Karpas-422 (cell line): Measurements from ENCODE around the gene RBSN. TPM values are rescaled to one million over a fixed set of nuclear protein-coding genes. Genes with fewer than 3 reads are reported as not detected.

Experiments used
- DNase-seq: peaks from one replicate; pipeline ENCODE4 v3.0.0-alpha.2; 2015
- H2AFZ ChIP-seq: fragments of 200-600 bp; sonication (generic); 2 replicates; pipeline ENCODE4 v1.6.1; 2014; ENCODE audit warnings: antibody characterized with exemption, low read length, mixed read lengths
- H3K27ac ChIP-seq: fragments of 200-600 bp; sonication (generic); 2 replicates; pipeline ENCODE4 v1.5.1; 2014; ENCODE audit warnings: mild to moderate bottlenecking, low read length, moderate library complexity
- H3K27me3 ChIP-seq: fragments of 200-600 bp; sonication (generic); 2 replicates; pipeline ENCODE4 v1.6.1; 2014; ENCODE audit warnings: low read length, mixed read lengths
- H3K36me3 ChIP-seq: fragments of 200-600 bp; sonication (generic); 2 replicates; pipeline ENCODE4 v1.6.1; 2014; ENCODE audit warnings: low read length, mixed read lengths; ENCODE audit not compliant: insufficient read depth
- H3K4me1 ChIP-seq: fragments of 200-600 bp; sonication (generic); 2 replicates; pipeline ENCODE4 v1.6.1; 2014; ENCODE audit warnings: mild to moderate bottlenecking, low read length, mixed read lengths
- H3K4me2 ChIP-seq: fragments of 200-600 bp; sonication (generic); 2 replicates; pipeline ENCODE4 v1.6.1; 2014; ENCODE audit warnings: low read length, low read depth, mild to moderate bottlenecking; ENCODE audit not compliant: poor library complexity, severe bottlenecking
- H3K4me3 ChIP-seq: fragments of 200-600 bp; sonication (generic); 2 replicates; pipeline ENCODE4 v1.5.1; 2014; ENCODE audit warnings: mild to moderate bottlenecking, antibody characterized with exemption, low read length, mixed read lengths
- H3K79me2 ChIP-seq: fragments of 200-600 bp; sonication (generic); 2 replicates; pipeline ENCODE4 v1.6.1; 2014; ENCODE audit warnings: mild to moderate bottlenecking, low read length, mixed read lengths
- H3K9ac ChIP-seq: fragments of 200-600 bp; sonication (generic); 2 replicates; pipeline ENCODE4 v1.6.0; 2014; ENCODE audit warnings: low read length
- H3K9me2 ChIP-seq: fragments of 200-600 bp; sonication (generic), shearing (Covaris generic); replicated peaks from 2 replicates; pipeline ENCODE4 v1.6.0; 2014; ENCODE audit warnings: mild to moderate bottlenecking, low read length, moderate library complexity; ENCODE audit not compliant: insufficient read depth
- H3K9me3 ChIP-seq: fragments of 300-700, 200-600 bp; sonication (generic); 2 replicates; pipeline ENCODE4 v1.6.1; 2014; ENCODE audit warnings: low read length, mixed read lengths
- H4K20me1 ChIP-seq: fragments of 200-600 bp; sonication (generic); 2 replicates; pipeline ENCODE4 v1.6.1; 2014; ENCODE audit warnings: mild to moderate bottlenecking, antibody characterized with exemption, low read length, low read depth; ENCODE audit not compliant: insufficient read depth
- total RNA-seq: library from RNA; depleted of rRNA; stranded (reverse); fragments of >200 nt; shearing (Covaris generic); gene quantifications from 2 replicates; pipeline ENCODE4 v1.2.3, GENCODE V29; 2014; ENCODE audit warnings: low replicate concordance

The RBSN gene
- total RNA-seq, 1 experiment from 2014 or later, result 12.2 TPM

GRCh38 chr3:15063656-15064286, 35.2 kb downstream of the RBSN start:
- Histone ChIP-seq H3K9ac (peak overlapping the region; percentile 96), H2AFZ (no peak overlapping the region), H3K4me2 (peak overlapping the region; percentile 79), H3K27me3 (no peaks in the 10 kb centered on the region), H3K9me2 (no peaks in the 10 kb centered on the region), H3K9me3 (no peaks in the 10 kb centered on the region), H4K20me1 (peaks cover 25% of the 10 kb centered on the region), H3K4me1 (peaks cover 18% of the 10 kb centered on the region), H3K79me2 (peaks cover 44% of the 10 kb centered on the region), H3K4me3 (peak overlapping the region; percentile 86), H3K36me3 (peaks cover 20% of the 10 kb centered on the region; the same call in 1 of the 2 replicates), H3K27ac (no peak overlapping the region; the same call in 1 of the 2 replicates)
- no peak for DNase-seq

- H3K9me2 ChIP-seq, result no peaks in the 10 kb centered on the region
- H3K79me2 ChIP-seq, result peaks cover 49% of the 10 kb centered on the region
- no peaks in the 10 kb centered on the region for H3K9me3 ChIP-seq
- no peak overlapping the region for H3K27ac ChIP-seq
- peaks cover 18% of the 10 kb centered on the region for H3K4me1 ChIP-seq
- H2AFZ ChIP-seq, result no peak overlapping the region
- no peaks in the 10 kb centered on the region for H3K27me3 ChIP-seq
- H3K4me2 ChIP-seq, result peak overlapping the region; percentile 79
- DNase-seq, result no peak
- H4K20me1 ChIP-seq, result peaks cover 27% of the 10 kb centered on the region
- H3K36me3 ChIP-seq, result peaks cover 25% of the 10 kb centered on the region; the same call in 1 of the 2 replicates
- H3K4me3 ChIP-seq, result peak overlapping the region; percentile 86
- no peak overlapping the region for H3K9ac ChIP-seq
Observed at GRCh38 chr3:15063238-15063637, 35.7 kb downstream of the RBSN start.

GRCh38 chr3:15060029-15060428, 38.9 kb downstream of the RBSN start:
- H3K9ac ChIP-seq, result no peak overlapping the region
- H2AFZ ChIP-seq, result no peak overlapping the region
- peaks cover 76% of the 10 kb centered on the region for H3K79me2 ChIP-seq
- no peaks in the 10 kb centered on the region for H3K27me3 ChIP-seq
- peaks cover 23% of the 10 kb centered on the region for H3K4me1 ChIP-seq
- no peaks in the 10 kb centered on the region for H3K9me2 ChIP-seq
- DNase-seq, result no peak
- no peaks in the 10 kb centered on the region for H3K9me3 ChIP-seq
- H3K27ac ChIP-seq, result no peak overlapping the region
- H3K4me2 ChIP-seq, result no peak overlapping the region
- H3K36me3 ChIP-seq, result peaks cover 36% of the 10 kb centered on the region; the same call in 1 of the 2 replicates
- peaks cover 35% of the 10 kb centered on the region for H4K20me1 ChIP-seq
- no peak overlapping the region for H3K4me3 ChIP-seq

GRCh38 chr3:15056676-15057404, 42.1 kb downstream of the RBSN start:
- peaks cover 31% of the 10 kb centered on the region for H4K20me1 ChIP-seq
- no peak overlapping the region for H3K27ac ChIP-seq
- no peak overlapping the region for H3K4me2 ChIP-seq
- DNase-seq, result no peak
- H3K79me2 ChIP-seq, result peaks cover 84% of the 10 kb centered on the region
- no peaks in the 10 kb centered on the region for H3K9me2 ChIP-seq
- no peak overlapping the region for H3K9ac ChIP-seq
- H3K36me3 ChIP-seq, result peaks cover 50% of the 10 kb centered on the region; the same call in 1 of the 2 replicates
- no peak overlapping the region for H3K4me3 ChIP-seq
- no peaks in the 10 kb centered on the region for H3K9me3 ChIP-seq
- H3K27me3 ChIP-seq, result no peaks in the 10 kb centered on the region
- no peak overlapping the region for H2AFZ ChIP-seq
- peaks cover 37% of the 10 kb centered on the region for H3K4me1 ChIP-seq

- H3K27ac ChIP-seq, result no peak overlapping the region
- H2AFZ ChIP-seq, result no peak overlapping the region
- H3K79me2 ChIP-seq, result peaks cover 92% of the 10 kb centered on the region
- peaks cover 54% of the 10 kb centered on the region; the same call in 1 of the 2 replicates for H3K36me3 ChIP-seq
- H3K27me3 ChIP-seq, result no peaks in the 10 kb centered on the region
- no peak overlapping the region for H3K4me3 ChIP-seq
- H3K4me2 ChIP-seq, result no peak overlapping the region
- no peak overlapping the region for H3K9ac ChIP-seq
- peaks cover 54% of the 10 kb centered on the region for H3K4me1 ChIP-seq
- H4K20me1 ChIP-seq, result peaks cover 35% of the 10 kb centered on the region
- no peak for DNase-seq
- no peaks in the 10 kb centered on the region for H3K9me2 ChIP-seq
- H3K9me3 ChIP-seq, result no peaks in the 10 kb centered on the region
Observed at GRCh38 chr3:15055019-15055557, 43.9 kb downstream of the RBSN start.

GRCh38 chr3:15053541-15053940, 45.4 kb downstream of the RBSN start:
- Histone ChIP-seq H2AFZ (no peak overlapping the region), H3K27me3 (no peaks in the 10 kb centered on the region), H3K4me1 (peaks cover 62% of the 10 kb centered on the region), H3K4me3 (no peak overlapping the region), H3K9ac (no peak overlapping the region), H3K9me2 (no peaks in the 10 kb centered on the region), H3K27ac (peak overlapping the region; percentile 43; the same call in 1 of the 2 replicates), H3K79me2 (peaks cover 92% of the 10 kb centered on the region), H4K20me1 (peaks cover 31% of the 10 kb centered on the region), H3K9me3 (no peaks in the 10 kb centered on the region), H3K36me3 (peaks cover 55% of the 10 kb centered on the region; the same call in 1 of the 2 replicates), H3K4me2 (no peak overlapping the region)
- DNase-seq, result no peak

GRCh38 chr3:15052335-15053242, 46.4 kb downstream of the RBSN start:
- H3K9me3 ChIP-seq, result no peaks in the 10 kb centered on the region
- no peaks in the 10 kb centered on the region for H3K27me3 ChIP-seq
- H3K79me2 ChIP-seq, result peaks cover 95% of the 10 kb centered on the region
- peaks cover 31% of the 10 kb centered on the region for H4K20me1 ChIP-seq
- peaks cover 62% of the 10 kb centered on the region; the same call in 1 of the 2 replicates for H3K36me3 ChIP-seq
- no peak overlapping the region for H3K4me2 ChIP-seq
- no peak overlapping the region for H2AFZ ChIP-seq
- DNase-seq, result no peak
- peaks cover 62% of the 10 kb centered on the region for H3K4me1 ChIP-seq
- no peaks in the 10 kb centered on the region for H3K9me2 ChIP-seq
- H3K4me3 ChIP-seq, result no peak overlapping the region
- H3K9ac ChIP-seq, result no peak overlapping the region
- peak overlapping the region; percentile 43; the same call in 1 of the 2 replicates for H3K27ac ChIP-seq
